HEK293 (cell line): ENCODE data around the gene PKNOX2.

Experiments
- CTCF ChIA-PET: fragments of 350-600 bp; formaldehyde crosslinking; extraction: SDS; loops from one replicate; lab custom pipeline; 2021; ENCODE audit warnings: antibody characterized with exemption; lab: Yijun Ruan, JAX
- POLR2A ChIA-PET: fragments of 300-600 bp; formaldehyde crosslinking; extraction: SDS; loops from one replicate; lab custom pipeline; 2020; ENCODE audit warnings: antibody characterized with exemption, inconsistent platforms; lab: Yijun Ruan, JAX
- H3K27ac ChIP-seq: fragments of 200-500 bp; sonication (Bioruptor generic); 2 replicates; pipeline ENCODE4 v1.5.1; 2014; ENCODE audit warnings: low read depth, low read length, control low read depth, inconsistent platforms; ENCODE audit errors: extremely low read depth
- H3K36me3 ChIP-seq, 2 experiments: fragments of 200-500 bp in 1 of 2; sonication (Bioruptor generic) in 1 of 2; 1 replicate in 1 of 2; 2 replicates in 1 of 2; pipeline ENCODE4 v1.5.1; 2014 to 2017; ENCODE audit warnings: inconsistent platforms in 2 of 2, low read length in 2 of 2; ENCODE audit not compliant: control insufficient read depth in 2 of 2, insufficient read depth in 1 of 2
- H3K4me1 ChIP-seq: fragments of 200-500 bp; sonication (Bioruptor generic); 2 replicates; pipeline ENCODE4 v1.5.1; 2014; ENCODE audit warnings: mild to moderate bottlenecking, low read length, inconsistent platforms; ENCODE audit not compliant: control insufficient read depth, insufficient read depth
- H3K4me3 ChIP-seq: 2 replicates; pipeline ENCODE4 v1.5.1; 2011; ENCODE audit warnings: low read depth, mild to moderate bottlenecking, control low read depth, low read length, moderate library complexity
- H3K9me3 ChIP-seq: fragments of 200-500 bp; sonication (Bioruptor generic); 2 replicates; pipeline ENCODE4 v1.5.1; 2014; ENCODE audit warnings: low read depth, low read length, inconsistent platforms; ENCODE audit not compliant: control insufficient read depth, insufficient read depth
- GLI4 ChIP-seq: fragments of 450-650 bp; formaldehyde crosslinking; IDR thresholded peaks from 2 replicates; pipeline ENCODE4 v1.5.1; 2016; ENCODE audit warnings: missing biosample characterization, missing genetic modification characterization
- KLF8 ChIP-seq: fragments of 450-650 bp; formaldehyde crosslinking; IDR thresholded peaks from 2 replicates; pipeline ENCODE4 v1.5.1; 2016; ENCODE audit warnings: missing biosample characterization, missing genetic modification characterization
- RBAK ChIP-seq: fragments of 450-650 bp; formaldehyde crosslinking; IDR thresholded peaks from 2 replicates; pipeline ENCODE4 v1.5.1; 2016; ENCODE audit warnings: missing biosample characterization, missing genetic modification characterization
- SP2 ChIP-seq: fragments of 450-650 bp; formaldehyde crosslinking; IDR thresholded peaks from 2 replicates; pipeline ENCODE4 v1.5.1; 2016; ENCODE audit warnings: missing biosample characterization, missing genetic modification characterization
- ZBTB44 ChIP-seq: fragments of 450-650 bp; IDR thresholded peaks from 2 replicates; pipeline ENCODE4 v1.5.1; 2018; ENCODE audit warnings: missing biosample characterization, mild to moderate bottlenecking, missing genetic modification characterization
- ZFP3 ChIP-seq: fragments of 450-650 bp; formaldehyde crosslinking; IDR thresholded peaks from 2 replicates; pipeline ENCODE4 v1.5.1; 2016; ENCODE audit warnings: low read depth, missing biosample characterization, missing genetic modification characterization
- ZIC2 ChIP-seq: fragments of 450-650 bp; formaldehyde crosslinking; IDR thresholded peaks from 2 replicates; pipeline ENCODE4 v1.5.1; 2016; ENCODE audit warnings: missing biosample characterization, missing genetic modification characterization
- ZNF155 ChIP-seq: fragments of 450-650 bp; formaldehyde crosslinking; IDR thresholded peaks from 2 replicates; pipeline ENCODE4 v1.5.1; 2016; ENCODE audit warnings: missing biosample characterization, missing genetic modification characterization
- ZNF354C ChIP-seq: fragments of 450-650 bp; formaldehyde crosslinking; IDR thresholded peaks from 2 replicates; pipeline ENCODE4 v1.5.1; 2016; ENCODE audit warnings: missing biosample characterization, missing genetic modification characterization, low read depth, borderline replicate concordance
- ZNF449 ChIP-seq: fragments of 450-650 bp; formaldehyde crosslinking; IDR thresholded peaks from 2 replicates; pipeline ENCODE4 v1.5.1; 2017; ENCODE audit warnings: missing biosample characterization, mild to moderate bottlenecking, missing genetic modification characterization, moderate library complexity
- ZNF514 ChIP-seq: fragments of 450-650 bp; formaldehyde crosslinking; IDR thresholded peaks from 2 replicates; pipeline ENCODE4 v1.5.1; 2016; ENCODE audit warnings: missing biosample characterization, missing genetic modification characterization
- ZNF558 ChIP-seq: fragments of 450-650 bp; formaldehyde crosslinking; IDR thresholded peaks from 2 replicates; pipeline ENCODE4 v1.5.1; 2016; ENCODE audit warnings: missing biosample characterization, missing genetic modification characterization
- ZNF560 ChIP-seq: fragments of 450-650 bp; formaldehyde crosslinking; IDR thresholded peaks from 2 replicates; pipeline ENCODE4 v1.5.1; 2017; ENCODE audit warnings: missing biosample characterization, missing genetic modification characterization, borderline replicate concordance
- ZNF600 ChIP-seq: fragments of 450-650 bp; formaldehyde crosslinking; IDR thresholded peaks from 2 replicates; pipeline ENCODE4 v1.5.1; 2016; ENCODE audit warnings: missing biosample characterization, missing genetic modification characterization
- ZNF623 ChIP-seq: fragments of 450-650 bp; formaldehyde crosslinking; IDR thresholded peaks from 2 replicates; pipeline ENCODE4 v1.5.1; 2016; ENCODE audit warnings: missing biosample characterization, missing genetic modification characterization
- ZNF777 ChIP-seq: fragments of 450-650 bp; formaldehyde crosslinking; IDR thresholded peaks from 2 replicates; pipeline ENCODE4 v1.5.1; 2017; ENCODE audit warnings: missing biosample characterization, missing genetic modification characterization, borderline replicate concordance
- ZNF830 ChIP-seq: fragments of 450-650 bp; IDR thresholded peaks from 2 replicates; pipeline ENCODE4 v1.5.0; 2018; ENCODE audit warnings: missing biosample characterization, missing genetic modification characterization, low read depth, mild to moderate bottlenecking, moderate library complexity
- ZXDB ChIP-seq: fragments of 450-650 bp; formaldehyde crosslinking; IDR thresholded peaks from 2 replicates; pipeline ENCODE4 v1.5.1; 2016; ENCODE audit warnings: missing biosample characterization, missing genetic modification characterization
- TF ChIP-seq, protein P1 (sequence below): fragments of 450-650 bp; formaldehyde crosslinking; IDR thresholded peaks from 2 replicates; pipeline ENCODE4 v1.5.1; 2016; ENCODE audit warnings: missing biosample characterization, missing genetic modification characterization
- TF ChIP-seq, protein P2 (sequence below): IDR thresholded peaks from 2 replicates; pipeline ENCODE4 v1.6.1; 2011; ENCODE audit warnings: mild to moderate bottlenecking, low read depth, low read length, borderline replicate concordance

PKNOX2 gene

DNA sequence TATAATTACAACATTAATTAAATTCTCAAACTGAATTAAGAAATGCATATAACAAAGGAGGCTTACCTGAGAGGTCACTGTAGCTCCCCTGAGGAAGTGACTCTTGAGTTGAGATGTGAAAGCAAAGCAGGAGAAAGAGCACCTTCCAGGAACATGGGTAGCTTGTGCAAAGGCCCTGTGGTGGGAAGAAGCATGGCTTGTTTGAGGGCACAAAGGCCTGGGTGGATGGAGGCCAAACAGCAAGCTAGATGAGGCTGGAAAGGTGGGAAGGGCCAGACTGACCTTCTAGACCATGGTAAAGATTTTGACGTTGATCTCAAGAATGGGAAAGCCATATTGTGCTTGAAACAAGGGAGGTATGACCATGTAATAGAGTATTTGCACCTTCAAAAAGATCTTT is 155.1 kb downstream of the PKNOX2 start:
- no peak overlapping the region for H3K4me3 ChIP-seq
- H3K27ac ChIP-seq, result no peak overlapping the region
- no peaks in the 10 kb centered on the region for H3K4me1 ChIP-seq
- POLR2A ChIA-PET, result no interaction called here
- no peaks in the 10 kb centered on the region for H3K36me3 ChIP-seq
- H3K9me3 ChIP-seq, result no peaks in the 10 kb centered on the region
- no peak for TF ChIP-seq ZNF354C (tag by site-specific recombination)
- no peak for TF ChIP-seq ZNF514 (tag by site-specific recombination)
- TF ChIP-seq ZIC2 (tag by site-specific recombination), result no peak
- TF ChIP-seq ZNF623 (tag by site-specific recombination), result peak; percentile 79
- TF ChIP-seq ZNF777 (tag by site-specific recombination), result no peak
- TF ChIP-seq ZXDB (tag by site-specific recombination), result no peak
- CTCF ChIA-PET, result no interaction called here

GRCh38 chr11:125320347-125321076 is 156.0 kb downstream of the PKNOX2 start:
- Histone ChIP-seq H3K4me1 (no peaks in the 10 kb centered on the region), H3K27ac (no peak overlapping the region), H3K4me3 (no peak overlapping the region), H3K9me3 (no peaks in the 10 kb centered on the region), H3K36me3 (no peaks in the 10 kb centered on the region)
- no peak for TF ChIP-seq RBAK (tag by site-specific recombination)
- TF ChIP-seq, protein P1, sequence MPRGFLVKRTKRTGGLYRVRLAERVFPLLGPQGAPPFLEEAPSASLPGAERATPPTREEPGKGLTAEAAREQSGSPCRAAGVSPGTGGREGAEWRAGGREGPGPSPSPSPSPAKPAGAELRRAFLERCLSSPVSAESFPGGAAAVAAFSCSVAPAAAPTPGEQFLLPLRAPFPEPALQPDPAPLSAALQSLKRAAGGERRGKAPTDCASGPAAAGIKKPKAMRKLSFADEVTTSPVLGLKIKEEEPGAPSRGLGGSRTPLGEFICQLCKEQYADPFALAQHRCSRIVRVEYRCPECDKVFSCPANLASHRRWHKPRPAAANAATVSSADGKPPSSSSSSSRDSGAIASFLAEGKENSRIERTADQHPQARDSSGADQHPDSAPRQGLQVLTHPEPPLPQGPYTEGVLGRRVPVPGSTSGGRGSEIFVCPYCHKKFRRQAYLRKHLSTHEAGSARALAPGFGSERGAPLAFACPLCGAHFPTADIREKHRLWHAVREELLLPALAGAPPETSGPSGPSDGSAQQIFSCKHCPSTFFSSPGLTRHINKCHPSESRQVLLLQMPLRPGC (tag by site-specific recombination), result no peak
- TF ChIP-seq ZNF623 (tag by site-specific recombination), result no peak
- TF ChIP-seq, all 188 proteins: peak for 0
- ChIA-PET POLR2A (no interaction called here), CTCF (interaction anchor here (1.4 kb wide), 1 partner anchor 229 kb away, joined by 6 read pairs; no protein-coding TSS in a partner anchor)

DNA sequence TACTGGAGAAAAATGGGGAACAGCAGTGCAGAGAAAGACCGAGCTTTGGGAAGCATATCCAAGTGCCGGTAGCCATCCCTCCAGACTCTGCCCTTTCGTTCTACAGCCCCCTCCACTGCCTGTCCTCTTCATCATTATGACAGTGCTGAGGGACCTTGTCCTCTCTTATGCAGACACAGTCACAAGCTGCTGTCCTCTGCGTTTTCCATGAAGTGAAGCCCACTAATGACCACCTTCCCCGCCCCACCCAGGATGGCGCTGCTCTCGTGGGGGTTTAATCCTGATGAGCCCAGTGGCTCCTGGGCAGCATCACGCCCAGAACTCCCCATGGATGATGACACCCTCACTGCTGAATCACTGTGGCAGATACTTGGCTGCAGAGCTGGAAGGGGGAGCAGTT is 157.7 kb downstream of the PKNOX2 start:
- CTCF ChIA-PET, result interaction anchor here (0.7 kb wide), 2 partner anchors 147 to 233 kb away, joined by 3 to 4 read pairs; no protein-coding TSS in a partner anchor
- TF ChIP-seq ZNF830 (tag by site-specific recombination) (no peak), ZNF354C (tag by site-specific recombination) (no peak), ZBTB44 (no peak), ZFP3 (tag by site-specific recombination) (no peak), ZNF449 (tag by site-specific recombination) (no peak), ZNF600 (no peak), ZNF558 (no peak), ZNF560 (tag by site-specific recombination) (no peak), GLI4 (tag by site-specific recombination) (no peak), KLF8 (tag by site-specific recombination) (no peak), ZNF155 (tag by site-specific recombination) (no peak), SP2 (tag by site-specific recombination) (no peak)
- TF ChIP-seq, protein P2, sequence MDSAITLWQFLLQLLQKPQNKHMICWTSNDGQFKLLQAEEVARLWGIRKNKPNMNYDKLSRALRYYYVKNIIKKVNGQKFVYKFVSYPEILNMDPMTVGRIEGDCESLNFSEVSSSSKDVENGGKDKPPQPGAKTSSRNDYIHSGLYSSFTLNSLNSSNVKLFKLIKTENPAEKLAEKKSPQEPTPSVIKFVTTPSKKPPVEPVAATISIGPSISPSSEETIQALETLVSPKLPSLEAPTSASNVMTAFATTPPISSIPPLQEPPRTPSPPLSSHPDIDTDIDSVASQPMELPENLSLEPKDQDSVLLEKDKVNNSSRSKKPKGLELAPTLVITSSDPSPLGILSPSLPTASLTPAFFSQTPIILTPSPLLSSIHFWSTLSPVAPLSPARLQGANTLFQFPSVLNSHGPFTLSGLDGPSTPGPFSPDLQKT, result no peak
- POLR2A ChIA-PET, result no interaction called here
- Histone ChIP-seq H3K27ac (no peak overlapping the region), H3K9me3 (no peaks in the 10 kb centered on the region), H3K4me3 (no peak overlapping the region), H3K36me3 (no peaks in the 10 kb centered on the region), H3K4me1 (no peaks in the 10 kb centered on the region)
